ENCODE data around the gene WNT9A.

WNT9A gene

GRCh38 chr1:227944931-227945890, 2.5 kb downstream of the WNT9A start:
- no peak for TF ChIP-seq CTCF (IDR thresholded peaks at IDR 0.05; ENCODE audit: low read depth, low read length)

GRCh38 chr1:227944090-227944930, 3.4 kb downstream of the WNT9A start:
- peak; percentile 5 for DNase-seq (ENCODE audit: low read depth, low spot score)
- in situ Hi-C loops (cut with HindIII; ENCODE audit: low sequenced_read_pairs): no loop called here
- no peak overlapping the region for H3K4me3 ChIP-seq (ENCODE audit: low read depth, low read length)
- TF ChIP-seq CTCF (IDR thresholded peaks at IDR 0.05; ENCODE audit: low read depth, low read length): no peak

More at GRCh38 chr1:227944931-227945890, 2.5 kb downstream of the WNT9A start:
- DNase-seq (ENCODE audit: low read depth, low spot score): no peak
- in situ Hi-C loops (cut with HindIII; ENCODE audit: low sequenced_read_pairs): no loop called here
- no peak overlapping the region for H3K4me3 ChIP-seq (ENCODE audit: low read depth, low read length)

- no peak for DNase-seq (ENCODE audit: low read depth, low spot score)
- in situ Hi-C loops (cut with HindIII; ENCODE audit: low sequenced_read_pairs): no loop called here
- no peak overlapping the region for H3K4me3 ChIP-seq (ENCODE audit: low read depth, low read length)
- TF ChIP-seq CTCF (IDR thresholded peaks at IDR 0.05; ENCODE audit: low read depth, low read length): no peak
Measured at GRCh38 chr1:227943381-227944089, 4.2 kb downstream of the WNT9A start.

GRCh38 chr1:227942716-227943261, 4.9 kb downstream of the WNT9A start:
- in situ Hi-C loops (cut with HindIII; ENCODE audit: low sequenced_read_pairs): no loop called here
- TF ChIP-seq CTCF (IDR thresholded peaks at IDR 0.05; ENCODE audit: low read depth, low read length): no peak
- no peak overlapping the region for H3K4me3 ChIP-seq (ENCODE audit: low read depth, low read length)
- DNase-seq (ENCODE audit: low read depth, low spot score): no peak

GRCh38 chr1:227942021-227942715, 5.6 kb downstream of the WNT9A start:
- TF ChIP-seq CTCF (IDR thresholded peaks at IDR 0.05; ENCODE audit: low read depth, low read length): peak; percentile 8
- no peak overlapping the region for H3K4me3 ChIP-seq (ENCODE audit: low read depth, low read length)
- in situ Hi-C loops (cut with HindIII; ENCODE audit: low sequenced_read_pairs): no loop called here
- no peak for DNase-seq (ENCODE audit: low read depth, low spot score)

All from astrocyte of the spinal cord (primary cell).